ENCODE results near the gene FBH1. TPM values are rescaled to one million over a fixed set of nuclear protein-coding genes. Genes with fewer than 3 reads are reported as not detected.
"Not testable (repeated sequence)": the region's sequence is repeated elsewhere in the genome, so short reads cannot be mapped to it uniquely, and the experiment has no call there.

FBH1 gene
- polyA plus RNA-seq, 3 donors, result 68.7 to 72.9 (median 69.4) TPM

DNA sequence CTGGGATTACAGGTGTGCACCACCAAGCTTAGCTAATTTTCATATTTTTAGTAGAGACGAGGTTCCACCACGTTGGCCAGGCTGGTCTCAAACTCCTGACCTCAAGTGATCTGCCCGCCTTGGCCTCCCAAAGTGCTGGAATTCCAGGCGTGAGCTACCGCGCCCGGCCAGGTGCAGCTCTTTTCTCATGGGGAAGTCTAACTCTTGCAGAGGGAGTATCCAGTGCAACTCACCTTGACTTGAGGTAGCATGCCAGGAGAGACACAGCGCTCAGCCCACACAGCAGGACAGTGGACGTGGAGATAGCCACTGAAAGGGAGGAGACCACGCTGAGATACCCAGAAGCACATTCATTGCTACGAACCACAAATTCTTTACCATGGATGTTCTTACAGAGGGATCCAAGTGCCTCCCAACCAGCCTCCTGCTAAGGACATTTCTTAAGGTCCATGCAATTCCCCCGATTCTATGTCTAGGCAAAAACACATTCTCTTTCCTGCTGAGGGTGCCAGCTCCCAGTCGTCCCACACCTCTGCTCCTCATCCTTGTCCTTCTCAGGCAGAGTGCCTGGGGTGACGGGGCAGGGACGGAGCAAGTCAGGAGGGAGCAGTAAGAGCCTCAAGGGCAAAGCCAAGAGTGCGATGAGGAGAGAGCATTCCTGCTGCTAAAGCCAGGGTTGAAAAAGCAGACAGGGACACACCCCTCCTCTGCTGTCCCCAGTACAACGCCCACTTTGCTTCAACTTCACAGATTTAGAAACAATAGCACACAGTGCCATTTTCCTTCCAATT is 66.3 kb downstream of the FBH1 start:
- DNase-seq (ENCODE audit: low read depth in 3 of 3, low spot score in 2 of 3), result no peak

DNA sequence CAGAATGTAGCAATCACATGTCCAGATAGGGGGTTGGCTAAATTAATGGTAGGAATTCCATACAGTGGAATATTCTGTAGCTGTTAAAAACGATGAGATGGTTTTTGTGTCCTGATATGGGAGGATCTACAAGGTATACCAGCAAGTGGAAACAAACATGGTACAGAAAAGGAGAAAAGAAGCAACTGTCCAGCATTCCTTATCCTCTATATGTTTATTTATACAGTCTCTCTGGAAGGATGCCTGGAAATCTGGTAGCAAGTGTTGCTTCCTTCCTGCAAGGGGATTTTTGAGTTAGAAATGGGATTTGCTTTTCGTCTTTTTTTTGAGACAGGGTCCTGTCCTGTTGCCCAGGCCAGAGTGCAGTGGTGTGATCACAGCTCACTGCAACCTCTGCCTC is 68.0 kb downstream of the FBH1 start:
- DNase-seq (ENCODE audit: low read depth in 3 of 3, low spot score in 2 of 3), result no peak

DNA sequence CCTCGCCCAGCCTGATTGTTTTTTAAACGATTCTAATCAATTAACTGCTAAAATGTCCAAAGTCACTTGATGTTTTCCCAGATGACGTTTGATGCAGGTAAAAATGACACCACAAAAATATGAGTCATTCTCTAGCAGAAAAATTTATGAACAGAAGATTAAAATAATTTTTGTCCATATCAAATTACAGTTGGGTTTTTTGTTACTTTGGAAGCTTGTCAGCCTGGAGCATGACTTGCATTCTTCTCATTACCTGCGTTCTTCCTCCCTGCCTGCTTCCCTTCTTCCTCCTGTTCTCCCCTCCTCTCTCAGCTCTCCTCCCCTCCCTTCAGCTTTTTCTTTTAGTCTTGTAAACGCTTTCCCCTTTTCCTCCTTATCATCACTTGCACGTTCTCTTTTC is 68.6 kb downstream of the FBH1 start:
- no peak for DNase-seq (ENCODE audit: low read depth in 3 of 3, low spot score in 2 of 3)

DNA sequence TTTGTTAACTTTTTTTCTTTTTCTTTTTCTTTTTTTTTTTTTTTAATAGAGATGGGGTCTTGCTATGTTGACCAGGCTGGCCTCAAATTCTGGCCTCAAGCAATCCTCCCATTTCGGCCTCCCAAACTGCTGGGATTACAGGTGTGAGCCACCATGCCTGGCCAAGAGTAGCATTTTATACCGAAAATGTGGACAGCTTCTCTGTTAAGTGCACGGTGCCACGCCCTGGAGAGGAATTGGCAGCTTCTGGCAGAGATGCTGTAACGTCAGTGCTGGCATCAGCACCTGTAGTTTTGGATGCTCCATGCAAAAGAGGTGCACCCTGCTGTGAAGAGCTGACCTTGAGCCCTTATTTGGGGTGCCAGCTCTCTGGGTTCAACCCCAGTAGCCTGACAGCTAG is 69.1 kb downstream of the FBH1 start:
- no peak for DNase-seq (ENCODE audit: low read depth in 3 of 3, low spot score in 2 of 3)

DNA sequence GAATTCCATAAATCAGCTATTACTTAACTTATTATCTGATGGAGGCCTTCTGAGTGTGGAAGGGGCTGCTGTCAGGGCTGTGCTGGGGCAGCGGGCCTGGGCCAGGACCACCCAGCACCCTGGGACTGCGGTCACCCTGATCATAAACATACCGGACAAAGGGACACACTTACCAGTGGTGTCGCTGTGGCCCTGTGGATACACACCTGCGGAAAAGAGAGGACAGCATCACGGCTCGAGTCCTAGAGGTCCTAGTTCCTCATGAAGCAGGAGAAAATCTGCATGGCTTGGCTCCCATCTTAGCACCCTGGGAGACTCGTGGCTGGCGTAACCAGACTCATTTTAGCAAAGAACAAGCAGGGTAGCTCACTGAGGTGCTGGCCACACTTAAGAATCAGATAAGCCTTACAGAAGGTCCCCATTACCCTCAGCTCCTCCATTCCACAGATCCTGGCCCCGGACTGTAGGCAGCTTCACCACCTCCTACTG is 69.6 kb downstream of the FBH1 start:
- no peak for DNase-seq (ENCODE audit: low read depth in 3 of 3, low spot score in 2 of 3)

DNA sequence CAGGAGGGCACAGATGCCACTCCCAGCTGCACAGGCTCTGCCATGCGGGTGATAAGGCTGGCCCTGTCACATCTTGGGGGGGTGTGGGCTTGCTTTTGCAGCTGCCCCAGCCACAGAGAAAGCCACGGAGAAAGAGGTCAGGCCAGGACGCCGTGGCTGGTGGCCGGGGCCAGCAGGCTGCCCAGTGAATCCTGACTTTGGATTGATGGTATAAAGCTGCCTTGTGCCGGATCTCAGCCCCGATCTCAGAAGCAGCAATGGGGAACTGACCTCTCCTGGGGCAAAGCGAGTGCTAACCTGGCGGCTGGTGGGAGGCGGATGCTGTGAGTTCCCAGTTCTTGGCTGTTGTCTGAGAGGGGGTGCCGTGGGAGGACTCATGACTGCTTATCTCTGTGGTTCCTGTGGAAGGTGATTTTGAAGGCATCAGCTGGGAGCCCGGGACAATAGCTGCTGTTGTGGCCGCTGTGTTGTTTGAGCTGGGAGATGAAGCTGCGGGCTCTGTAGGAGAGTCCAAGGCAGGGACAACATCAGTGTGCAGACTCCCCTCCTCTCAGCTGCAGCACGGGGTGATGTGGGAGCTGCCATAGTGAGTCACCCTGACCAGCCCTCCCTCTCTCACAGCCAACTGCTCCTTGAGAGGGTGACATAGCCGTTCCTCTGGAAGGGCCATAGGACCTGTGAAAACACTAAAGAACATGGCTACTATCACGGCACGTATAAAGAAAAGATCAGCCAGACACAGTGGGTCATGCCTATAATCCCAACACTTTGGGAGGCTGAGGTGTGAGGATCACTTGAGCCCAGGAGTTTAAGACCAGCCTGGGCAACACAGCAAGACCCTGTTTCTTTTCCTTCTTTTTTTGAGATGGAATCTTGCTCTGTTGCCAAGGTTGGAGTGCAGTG is 70.3 kb downstream of the FBH1 start:
- no peak for DNase-seq (ENCODE audit: low read depth in 3 of 3, low spot score in 2 of 3)

DNA sequence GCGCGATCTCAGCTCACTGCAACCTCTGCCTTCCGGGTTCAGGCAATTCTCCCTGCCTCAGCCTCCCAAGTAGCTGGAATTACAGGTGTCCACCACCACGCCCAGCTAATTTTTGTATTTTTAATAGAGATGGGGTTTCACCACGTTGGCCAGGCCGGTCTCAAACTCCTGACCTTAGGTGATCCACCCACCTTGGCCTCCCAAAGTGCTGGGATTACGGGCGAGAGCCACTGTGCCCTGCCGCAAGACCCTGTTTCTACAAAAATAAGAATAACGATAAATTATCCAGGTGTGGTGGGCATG is 70.9 kb downstream of the FBH1 start:
- DNase-seq (ENCODE audit: low read depth in 3 of 3, low spot score in 2 of 3), result not testable (repeated sequence)

DNA sequence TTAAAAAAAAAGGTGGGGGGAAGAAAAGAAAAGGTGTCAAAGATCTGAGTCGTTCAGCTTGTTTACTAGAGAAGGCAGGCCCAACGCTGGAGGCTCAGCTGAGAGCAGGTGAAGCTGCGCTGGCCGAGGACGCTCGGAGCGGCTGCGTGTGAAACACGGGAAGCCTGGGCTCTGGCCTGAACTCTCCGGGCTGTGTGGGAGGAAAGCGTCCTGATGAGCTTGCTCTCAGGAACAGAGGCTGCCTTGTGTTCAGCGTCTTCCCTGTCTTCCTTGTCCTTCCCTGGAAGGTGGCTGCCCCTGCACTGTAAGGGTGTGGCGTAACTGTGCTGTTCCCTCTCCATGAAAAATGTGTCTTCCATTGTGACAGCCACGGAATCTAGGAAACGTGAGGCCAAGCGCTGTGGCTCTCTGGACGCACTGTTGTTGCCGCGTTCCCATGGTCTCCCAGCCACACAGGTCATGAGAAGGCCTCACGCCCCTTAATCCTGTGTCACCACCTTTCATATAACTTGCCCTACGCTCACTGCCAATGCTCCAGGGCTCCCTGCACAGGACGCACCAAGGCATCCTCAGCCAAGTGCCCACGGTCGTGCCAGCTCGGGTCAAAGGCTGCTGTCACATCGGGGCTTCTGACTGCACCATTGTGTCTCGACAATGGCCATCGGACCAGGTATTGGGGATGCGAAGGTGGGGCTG is 71.5 kb downstream of the FBH1 start:
- no peak for DNase-seq (ENCODE audit: low read depth in 3 of 3, low spot score in 2 of 3)

DNA sequence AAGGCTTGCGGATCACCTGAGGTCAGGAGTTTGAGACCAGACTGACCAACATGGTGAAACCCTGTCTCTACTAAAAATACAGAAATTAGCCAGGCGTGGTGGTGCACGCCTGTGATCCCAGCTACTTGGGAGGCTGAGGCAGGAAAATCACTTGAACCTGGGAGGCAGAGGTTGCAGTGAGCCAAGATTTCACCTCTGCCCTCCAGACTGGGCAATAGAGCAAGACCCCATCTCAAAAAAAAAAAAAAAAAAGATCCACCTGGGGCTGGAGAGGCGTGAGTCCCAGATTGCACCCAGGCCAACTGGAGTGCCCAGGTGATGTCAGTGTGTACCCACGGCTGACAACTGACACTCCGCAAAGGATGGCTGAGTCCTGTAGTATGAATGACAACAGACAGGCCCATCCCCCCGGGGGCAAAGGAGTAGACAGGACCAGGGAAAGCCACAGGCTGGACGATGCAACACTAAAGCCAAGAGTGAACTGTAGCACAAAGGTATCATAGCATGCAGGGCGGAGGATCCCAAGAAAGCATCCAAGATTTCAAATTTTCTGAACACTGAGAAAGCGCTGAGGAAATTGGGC is 72.4 kb downstream of the FBH1 start:
- DNase-seq (ENCODE audit: low read depth in 3 of 3, low spot score in 2 of 3), result not testable (repeated sequence)

DNA sequence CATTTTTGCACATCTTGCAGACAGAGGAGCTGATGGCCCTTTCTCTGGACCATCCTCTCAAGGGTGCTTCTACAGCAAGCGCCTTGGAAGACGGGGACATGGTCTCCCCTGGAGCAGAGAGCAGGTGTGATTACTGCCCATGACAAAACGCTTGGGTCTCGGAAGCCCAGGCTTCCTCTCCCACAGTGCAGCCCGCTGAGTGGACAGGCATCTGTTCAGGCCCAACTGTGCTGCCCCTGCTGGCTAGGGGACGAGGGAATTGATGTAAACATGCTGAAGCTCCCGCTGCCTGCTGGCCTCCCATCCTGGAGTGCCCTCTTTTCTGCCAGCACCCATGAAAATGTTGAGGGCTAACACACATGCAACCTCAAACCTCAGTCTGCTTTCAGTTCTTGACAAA is 73.0 kb downstream of the FBH1 start:
- no peak for DNase-seq (ENCODE audit: low read depth in 3 of 3, low spot score in 2 of 3)

DNA sequence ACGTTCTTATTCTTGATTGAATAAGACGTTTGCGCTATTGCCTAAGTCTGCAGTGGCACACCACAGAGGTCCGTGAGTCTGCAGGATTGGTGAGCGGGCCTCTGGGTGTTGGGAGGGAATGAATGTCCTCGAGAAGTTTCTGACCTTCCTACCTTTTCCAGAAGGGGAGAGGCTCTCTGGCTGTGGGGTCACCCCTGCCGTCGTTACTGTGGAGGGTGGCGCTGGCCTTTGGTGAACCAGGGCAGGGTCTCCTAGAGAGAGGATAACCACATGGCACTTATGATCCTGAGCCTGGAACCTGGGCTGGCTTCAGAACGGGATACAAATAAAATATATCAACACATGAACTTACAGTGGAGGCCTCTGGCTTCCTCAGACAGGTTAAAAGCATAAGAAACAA is 73.5 kb downstream of the FBH1 start:
- DNase-seq (ENCODE audit: low read depth in 3 of 3, low spot score in 2 of 3), result no peak

DNA sequence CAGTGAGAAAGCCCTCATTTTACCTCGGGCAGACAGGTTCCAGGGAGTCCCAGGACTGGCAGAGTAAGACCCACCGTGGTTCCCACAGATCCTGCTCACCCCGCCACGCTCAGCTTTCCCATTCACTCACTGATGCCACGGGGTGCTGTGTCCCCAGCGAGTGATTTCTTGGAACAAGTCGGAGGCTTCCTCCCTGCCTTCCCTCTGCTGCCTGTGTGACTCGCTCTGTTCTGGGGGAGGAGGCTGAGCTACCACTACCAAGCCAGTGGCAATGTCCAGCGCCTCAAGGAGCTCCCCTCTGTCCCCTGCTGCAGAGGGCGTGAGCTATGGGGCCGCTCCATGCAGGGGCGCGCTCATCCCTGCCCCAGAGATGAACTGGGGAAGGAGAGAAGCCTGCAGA is 74.7 kb downstream of the FBH1 start:
- no peak for DNase-seq (ENCODE audit: low read depth in 3 of 3, low spot score in 2 of 3)

DNA sequence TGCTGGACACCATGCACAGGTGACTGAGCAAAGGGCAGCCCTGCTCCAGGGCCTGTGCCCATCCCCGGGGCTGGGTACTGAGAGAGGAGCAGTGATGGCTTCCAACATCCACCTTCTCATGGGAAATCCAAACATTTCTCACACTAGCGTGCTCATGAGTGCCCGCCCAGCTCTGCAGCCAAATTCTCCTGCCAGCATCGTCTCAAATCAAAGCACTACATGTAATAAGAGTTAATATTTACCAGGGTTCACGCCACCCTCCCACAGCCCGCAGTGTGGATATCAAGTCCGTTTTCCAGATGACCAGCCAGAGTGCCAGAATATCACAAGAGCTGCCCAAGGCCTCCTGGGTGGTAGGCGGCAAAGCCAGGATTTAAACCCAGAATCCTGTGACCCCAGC is 75.2 kb downstream of the FBH1 start:
- DNase-seq (ENCODE audit: low read depth in 3 of 3, low spot score in 2 of 3), result no peak

DNA sequence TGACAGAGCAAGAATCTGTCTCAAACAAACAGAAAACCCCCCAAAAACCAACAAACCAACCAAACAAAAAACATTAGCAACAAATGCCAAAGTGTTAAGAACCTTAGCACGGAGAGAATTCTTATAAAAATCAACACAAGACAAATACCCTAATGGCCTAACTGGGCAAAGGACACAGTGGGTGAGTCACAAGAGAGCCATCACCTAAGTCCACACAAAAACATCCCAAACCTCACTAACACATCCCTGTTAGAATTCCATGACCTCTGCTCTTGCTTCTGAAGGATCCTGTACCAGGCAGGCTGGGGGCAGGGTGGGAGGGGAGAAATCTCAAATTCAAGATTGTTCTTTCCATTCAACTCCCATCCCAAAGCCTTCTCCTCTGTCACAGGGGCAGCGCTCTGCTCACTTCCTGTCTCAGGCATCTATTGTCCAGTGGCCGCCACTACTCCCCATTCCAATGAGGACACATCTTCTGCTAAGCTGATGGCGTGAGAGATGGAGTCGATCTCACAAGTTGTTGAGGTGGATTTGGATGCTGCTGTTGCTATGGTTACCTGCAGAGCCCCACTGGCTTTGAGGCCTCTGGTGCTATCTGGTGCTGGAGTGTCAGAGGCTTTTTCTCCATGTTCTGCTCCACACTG is 78.1 kb downstream of the FBH1 start:
- DNase-seq (ENCODE audit: low read depth in 3 of 3, low spot score in 2 of 3), result no peak

DNA sequence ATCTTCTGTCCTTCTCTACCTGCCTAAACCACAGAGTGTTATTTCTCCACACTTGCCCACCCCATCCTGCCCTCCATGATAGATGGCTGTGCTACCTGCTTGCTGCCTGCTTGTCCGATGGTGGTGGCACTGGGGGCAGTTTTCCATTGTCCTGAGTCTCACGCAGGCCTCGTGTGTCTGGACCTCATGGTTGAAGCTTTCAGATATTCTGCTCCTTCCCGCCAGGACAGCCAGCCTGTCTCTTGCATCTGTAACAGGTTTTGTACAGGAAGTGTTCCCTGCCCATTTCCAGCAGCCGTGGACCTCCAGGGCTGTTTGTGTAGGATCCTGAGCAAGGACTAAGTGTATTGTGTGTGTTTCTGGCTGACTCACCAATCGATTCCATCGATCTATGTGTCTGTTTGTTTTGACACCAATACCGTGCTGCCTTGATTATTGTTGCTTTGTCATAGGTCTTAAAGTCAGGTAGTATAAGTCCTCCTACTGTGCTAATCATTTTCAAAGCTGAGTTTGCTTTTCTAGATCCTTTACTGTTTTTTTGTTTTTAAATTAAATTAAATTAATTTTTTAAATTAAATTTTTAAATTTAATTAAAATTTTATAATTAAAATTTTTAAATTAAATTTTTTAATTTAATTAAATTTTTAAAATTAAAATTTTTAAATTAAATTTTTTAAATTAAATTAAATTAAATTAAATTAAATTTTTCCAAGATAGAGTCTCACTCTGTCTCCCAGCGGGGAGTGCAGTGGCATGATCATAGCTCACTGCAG is 78.8 kb downstream of the FBH1 start:
- no peak for DNase-seq (ENCODE audit: low read depth in 3 of 3, low spot score in 2 of 3)

DNA sequence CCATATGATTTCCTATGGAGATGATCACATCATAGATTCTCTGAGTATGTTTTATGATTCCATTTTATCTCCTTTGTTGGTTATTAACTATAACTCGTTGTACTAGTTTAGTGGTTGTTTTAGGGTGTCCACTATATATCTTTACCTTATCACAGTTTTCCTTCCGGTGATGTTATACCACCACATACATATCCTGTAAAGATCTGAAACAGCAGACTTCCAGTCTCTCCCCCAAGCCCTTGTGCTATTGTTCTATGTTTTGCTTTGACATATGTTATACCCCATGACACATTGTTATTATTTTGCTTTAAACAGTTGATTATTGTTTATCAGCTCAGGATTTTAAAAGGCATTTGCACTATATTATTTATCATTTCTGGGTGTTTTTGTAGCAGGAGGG is 80.0 kb downstream of the FBH1 start:
- no peak for DNase-seq (ENCODE audit: low read depth in 3 of 3, low spot score in 2 of 3)

DNA sequence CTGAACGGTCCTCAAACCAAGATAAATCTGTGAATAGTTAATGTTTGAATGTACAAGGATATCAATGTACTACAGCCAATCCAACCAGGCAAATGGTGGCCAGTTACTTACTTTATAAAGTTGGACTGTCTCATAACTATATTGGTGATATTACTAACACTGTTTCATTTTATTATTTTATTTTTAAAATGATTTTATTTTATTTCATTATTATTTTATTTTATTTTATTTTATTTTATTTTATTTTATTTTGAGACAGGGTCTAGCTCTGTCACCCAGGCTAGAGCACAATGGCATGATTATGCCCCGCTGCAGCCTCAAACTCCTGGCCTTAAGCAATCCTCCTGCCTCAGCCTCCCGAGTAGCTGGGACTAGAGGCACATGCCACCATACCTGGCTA is 80.5 kb downstream of the FBH1 start:
- DNase-seq (ENCODE audit: low read depth in 3 of 3, low spot score in 2 of 3), result no peak

DNA sequence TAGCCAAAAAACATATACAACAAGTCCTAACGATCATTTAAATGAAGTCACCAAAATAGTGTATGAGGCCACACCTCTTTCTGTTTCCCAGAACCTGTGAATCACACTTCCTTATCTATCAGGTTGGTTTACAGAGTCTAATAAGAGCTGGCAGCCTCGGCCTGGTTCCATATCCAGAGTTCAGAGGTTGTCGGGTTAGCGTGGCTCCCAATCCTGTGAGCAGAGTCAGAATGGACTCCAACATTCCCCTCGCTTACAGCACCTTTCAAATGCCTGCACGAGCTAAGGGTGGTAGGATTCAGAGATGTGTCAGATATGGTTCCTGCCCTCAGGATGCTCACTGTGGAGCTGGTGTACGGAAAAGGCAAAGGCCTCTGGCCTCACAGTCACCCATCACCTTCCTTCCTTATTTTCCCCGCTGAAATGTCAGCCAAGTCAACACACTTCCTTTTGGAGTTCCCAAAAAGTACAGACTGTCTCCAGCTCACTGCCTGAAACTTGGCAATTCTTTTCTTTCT is 81.3 kb downstream of the FBH1 start:
- DNase-seq (ENCODE audit: low read depth in 3 of 3, low spot score in 2 of 3), result no peak

DNA sequence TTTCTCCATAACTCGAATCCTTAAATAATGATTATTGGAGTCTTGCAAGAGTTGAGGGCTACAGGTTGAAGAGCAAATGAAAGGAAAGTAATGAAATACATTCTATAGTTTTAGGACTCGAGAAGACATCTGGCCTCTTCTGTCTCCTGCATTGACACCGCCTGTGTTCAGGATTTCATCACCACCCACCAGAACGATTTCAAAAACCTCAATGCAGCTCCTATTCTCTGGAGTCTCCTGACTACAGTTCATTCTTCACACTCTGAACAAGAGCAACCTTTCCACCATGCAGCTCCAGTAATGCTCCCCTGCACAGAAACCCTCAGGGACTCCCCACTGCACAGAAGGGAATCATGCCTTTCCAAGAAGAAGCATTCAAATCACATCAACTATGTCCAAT is 81.8 kb downstream of the FBH1 start:
- no peak for DNase-seq (ENCODE audit: low read depth in 3 of 3, low spot score in 2 of 3)

DNA sequence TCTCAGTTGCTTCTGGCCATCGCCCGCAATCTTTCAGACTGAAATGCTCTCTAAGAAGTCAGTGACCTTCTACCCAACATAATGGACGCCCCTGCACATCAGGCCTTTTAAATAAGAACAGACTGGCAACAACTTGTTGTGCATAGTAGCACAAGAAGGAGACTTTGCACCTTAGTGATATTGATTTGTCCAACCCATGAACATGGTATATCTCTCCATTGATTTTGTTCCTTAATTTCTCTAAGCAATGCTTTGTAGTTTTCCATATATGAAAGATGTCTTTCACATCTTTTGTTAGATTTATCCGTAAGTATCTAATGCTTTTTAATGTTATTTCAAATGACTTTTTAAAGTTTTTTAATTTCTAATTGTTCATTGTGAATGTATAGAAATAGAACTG is 83.0 kb downstream of the FBH1 start:
- DNase-seq (ENCODE audit: low read depth in 3 of 3, low spot score in 2 of 3), result no peak

All from right renal cortex interstitium (tissue), 3 donors.